IPS-18a (cell line): ENCODE results near the gene SLC35F1.
"Not testable (repeated sequence)": the region's sequence is repeated elsewhere in the genome, so short reads cannot be mapped to it uniquely, and the experiment has no call there.

ENCODE experiments used
- H3K27ac ChIP-seq: one replicate; pipeline ENCODE4 v1.5.1; 2013; ENCODE audit warnings: low read length
- H3K27me3 ChIP-seq: one replicate; pipeline ENCODE4 v1.6.1; 2013; ENCODE audit warnings: mild to moderate bottlenecking, low read length; ENCODE audit not compliant: control insufficient read depth, insufficient read depth
- H3K36me3 ChIP-seq: one replicate; pipeline ENCODE4 v1.6.1; 2013; ENCODE audit warnings: low read depth, low read length; ENCODE audit not compliant: control insufficient read depth
- H3K4me1 ChIP-seq: one replicate; pipeline ENCODE4 v1.6.1; 2013; ENCODE audit warnings: low read depth, low read length; ENCODE audit not compliant: control insufficient read depth
- H3K4me3 ChIP-seq: one replicate; pipeline ENCODE4 v1.5.1; 2013; ENCODE audit warnings: low read length
- H3K9ac ChIP-seq: one replicate; pipeline ENCODE4 v1.6.1; 2013; ENCODE audit warnings: mild to moderate bottlenecking, low read length, moderate library complexity
- H3K9me3 ChIP-seq: one replicate; pipeline ENCODE4 v1.6.1; 2013; ENCODE audit warnings: low read depth, low read length; ENCODE audit not compliant: control insufficient read depth

Gene SLC35F1

GRCh38 chr6:118017301-118017848 is 110.3 kb downstream of the SLC35F1 start:
- Histone ChIP-seq H3K9ac (no peak overlapping the region), H3K4me1 (no peaks in the 10 kb centered on the region)

GRCh38 chr6:118023771-118024170 is 116.7 kb downstream of the SLC35F1 start:
- no peaks in the 10 kb centered on the region for H3K36me3 ChIP-seq
- no peaks in the 10 kb centered on the region for H3K27me3 ChIP-seq

More at GRCh38 chr6:118017301-118017848, 110.3 kb downstream of the SLC35F1 start:
- Histone ChIP-seq H3K4me3 (no peak overlapping the region), H3K27ac (no peak overlapping the region), H3K36me3 (no peaks in the 10 kb centered on the region), H3K27me3 (no peaks in the 10 kb centered on the region), H3K9me3 (no peaks in the 10 kb centered on the region)

GRCh38 chr6:118029967-118030366 is 122.9 kb downstream of the SLC35F1 start:
- Histone ChIP-seq H3K9me3 (no peaks in the 10 kb centered on the region), H3K27ac (no peak overlapping the region), H3K4me1 (peaks cover 6% of the 10 kb centered on the region), H3K9ac (no peak overlapping the region), H3K4me3 (no peak overlapping the region), H3K36me3 (no peaks in the 10 kb centered on the region), H3K27me3 (no peaks in the 10 kb centered on the region)

More at GRCh38 chr6:118023771-118024170, 116.7 kb downstream of the SLC35F1 start:
- no peaks in the 10 kb centered on the region for H3K4me1 ChIP-seq
- no peak overlapping the region for H3K27ac ChIP-seq
- H3K9ac ChIP-seq: no peak overlapping the region
- H3K9me3 ChIP-seq: no peaks in the 10 kb centered on the region
- no peak overlapping the region for H3K4me3 ChIP-seq

- not testable (repeated sequence) for H3K27ac ChIP-seq, H3K4me1 ChIP-seq, H3K36me3 ChIP-seq, H3K9me3 ChIP-seq, H3K27me3 ChIP-seq, H3K9ac ChIP-seq, H3K4me3 ChIP-seq
These were observed 130.4 kb downstream of the SLC35F1 start for GRCh38 chr6:118037479-118037878.

GRCh38 chr6:118042855-118043254 is 135.8 kb downstream of the SLC35F1 start:
- no peak overlapping the region for H3K9ac ChIP-seq
- H3K4me3 ChIP-seq: no peak overlapping the region
- no peaks in the 10 kb centered on the region for H3K9me3 ChIP-seq
- H3K4me1 ChIP-seq: no peaks in the 10 kb centered on the region
- no peaks in the 10 kb centered on the region for H3K36me3 ChIP-seq
- H3K27ac ChIP-seq: no peak overlapping the region
- H3K27me3 ChIP-seq: no peaks in the 10 kb centered on the region

GRCh38 chr6:118044275-118044674 is 137.2 kb downstream of the SLC35F1 start:
- Histone ChIP-seq H3K36me3 (no peaks in the 10 kb centered on the region), H3K9ac (no peak overlapping the region), H3K9me3 (no peaks in the 10 kb centered on the region), H3K4me1 (no peaks in the 10 kb centered on the region), H3K27me3 (no peaks in the 10 kb centered on the region), H3K4me3 (no peak overlapping the region), H3K27ac (no peak overlapping the region)

- H3K4me1 ChIP-seq: no peaks in the 10 kb centered on the region
- H3K9me3 ChIP-seq: no peaks in the 10 kb centered on the region
- no peak overlapping the region for H3K4me3 ChIP-seq
- no peaks in the 10 kb centered on the region for H3K27me3 ChIP-seq
- no peak overlapping the region for H3K27ac ChIP-seq
- no peak overlapping the region for H3K9ac ChIP-seq
- no peaks in the 10 kb centered on the region for H3K36me3 ChIP-seq
These were observed 147.0 kb downstream of the SLC35F1 start for GRCh38 chr6:118054082-118054481.

- no peaks in the 10 kb centered on the region for H3K36me3 ChIP-seq
- no peak overlapping the region for H3K4me3 ChIP-seq
- no peak overlapping the region for H3K9ac ChIP-seq
- H3K9me3 ChIP-seq: no peaks in the 10 kb centered on the region
- no peaks in the 10 kb centered on the region for H3K4me1 ChIP-seq
- H3K27ac ChIP-seq: no peak overlapping the region
- no peaks in the 10 kb centered on the region for H3K27me3 ChIP-seq
These were observed 154.6 kb downstream of the SLC35F1 start for GRCh38 chr6:118061666-118062065.

GRCh38 chr6:118080547-118080946 is 173.5 kb downstream of the SLC35F1 start:
- Histone ChIP-seq H3K9ac (no peak overlapping the region), H3K4me3 (no peak overlapping the region), H3K36me3 (no peaks in the 10 kb centered on the region), H3K4me1 (no peaks in the 10 kb centered on the region), H3K27me3 (no peaks in the 10 kb centered on the region), H3K9me3 (no peaks in the 10 kb centered on the region), H3K27ac (no peak overlapping the region)

- no peaks in the 10 kb centered on the region for H3K9me3 ChIP-seq
These were observed 176.6 kb downstream of the SLC35F1 start for GRCh38 chr6:118083711-118084110.

GRCh38 chr6:118085665-118086064 is 178.6 kb downstream of the SLC35F1 start:
- Histone ChIP-seq H3K4me1 (no peaks in the 10 kb centered on the region), H3K27me3 (no peaks in the 10 kb centered on the region), H3K9me3 (no peaks in the 10 kb centered on the region), H3K4me3 (no peak overlapping the region), H3K36me3 (no peaks in the 10 kb centered on the region), H3K9ac (no peak overlapping the region), H3K27ac (no peak overlapping the region)

More at GRCh38 chr6:118083711-118084110, 176.6 kb downstream of the SLC35F1 start:
- H3K27me3 ChIP-seq: no peaks in the 10 kb centered on the region
- H3K9ac ChIP-seq: no peak overlapping the region
- H3K4me3 ChIP-seq: no peak overlapping the region
- no peak overlapping the region for H3K27ac ChIP-seq
- H3K4me1 ChIP-seq: no peaks in the 10 kb centered on the region
- H3K36me3 ChIP-seq: no peaks in the 10 kb centered on the region

GRCh38 chr6:118086159-118086558 is 179.1 kb downstream of the SLC35F1 start:
- Histone ChIP-seq H3K27me3 (no peaks in the 10 kb centered on the region), H3K27ac (no peak overlapping the region), H3K9ac (no peak overlapping the region), H3K36me3 (no peaks in the 10 kb centered on the region), H3K4me3 (no peak overlapping the region), H3K9me3 (peaks cover 3% of the 10 kb centered on the region), H3K4me1 (no peaks in the 10 kb centered on the region)
